Cardiac muscle cell (in vitro differentiated cells and primary cell): ENCODE data around the gene MC5R. TPM values are rescaled to one million over a fixed set of nuclear protein-coding genes. Genes with fewer than 3 reads are reported as not detected.
A peak's percentile ranks its signal among the peaks of the same experiment; 100 is the strongest.

Experiments
- DNase-seq, 2 donors: peaks; one replicate each; pipeline versions ENCODE4 v3.0.0 to v3.0.0-alpha.2; 2010 to 2017; ENCODE audit warnings: low read depth in 1 of 2, low spot score in 1 of 2
- H3K27ac ChIP-seq: fragments of 200-600 bp; sonication (generic); 2 replicates; pipeline ENCODE4 v1.5.1; 2016
- H3K27me3 ChIP-seq: fragments of 200-600 bp; sonication (generic); 2 replicates; pipeline ENCODE4 v1.6.0; 2016; ENCODE audit warnings: control low read depth
- H3K36me3 ChIP-seq: fragments of 200-600 bp; sonication (generic); 2 replicates; pipeline ENCODE4 v1.5.1; 2016; ENCODE audit warnings: control low read depth
- H3K4me1 ChIP-seq: fragments of 200-600 bp; sonication (generic); 2 replicates; pipeline ENCODE4 v1.8.1; 2017; ENCODE audit warnings: low read depth, mild to moderate bottlenecking, mixed run types
- H3K4me3 ChIP-seq: fragments of 200-600 bp; sonication (generic); 2 replicates; pipeline ENCODE4 v1.5.1; 2016; ENCODE audit warnings: mild to moderate bottlenecking
- H3K9me3 ChIP-seq: fragments of 200-600 bp; sonication (generic); 2 replicates; pipeline ENCODE4 v1.5.1; 2017; ENCODE audit warnings: low read depth, mild to moderate bottlenecking, control low read depth
- polyA plus RNA-seq: library from polyadenylated mRNA; unstranded; fragments of >200 nt; fragmentation: Nextera tagmentation; extraction: Ambion mirVana; gene quantifications from 2 replicates; pipeline ENCODE4 v1.2.1, GENCODE V29; 2016
- total RNA-seq: library from RNA; depleted of rRNA; stranded (reverse); fragments of >200 nt; gene quantifications from 2 replicates; pipeline ENCODE4 v1.2.3, GENCODE V29; 2016
- TF ChIP-seq, protein P1 (sequence below): IDR thresholded peaks from 2 replicates; pipeline ENCODE4 v1.5.1; 2012; ENCODE audit warnings: low read depth, mild to moderate bottlenecking, low read length

The MC5R gene
- not detected in 2 replicates for total RNA-seq
- not detected in 2 replicates for polyA plus RNA-seq

DNA sequence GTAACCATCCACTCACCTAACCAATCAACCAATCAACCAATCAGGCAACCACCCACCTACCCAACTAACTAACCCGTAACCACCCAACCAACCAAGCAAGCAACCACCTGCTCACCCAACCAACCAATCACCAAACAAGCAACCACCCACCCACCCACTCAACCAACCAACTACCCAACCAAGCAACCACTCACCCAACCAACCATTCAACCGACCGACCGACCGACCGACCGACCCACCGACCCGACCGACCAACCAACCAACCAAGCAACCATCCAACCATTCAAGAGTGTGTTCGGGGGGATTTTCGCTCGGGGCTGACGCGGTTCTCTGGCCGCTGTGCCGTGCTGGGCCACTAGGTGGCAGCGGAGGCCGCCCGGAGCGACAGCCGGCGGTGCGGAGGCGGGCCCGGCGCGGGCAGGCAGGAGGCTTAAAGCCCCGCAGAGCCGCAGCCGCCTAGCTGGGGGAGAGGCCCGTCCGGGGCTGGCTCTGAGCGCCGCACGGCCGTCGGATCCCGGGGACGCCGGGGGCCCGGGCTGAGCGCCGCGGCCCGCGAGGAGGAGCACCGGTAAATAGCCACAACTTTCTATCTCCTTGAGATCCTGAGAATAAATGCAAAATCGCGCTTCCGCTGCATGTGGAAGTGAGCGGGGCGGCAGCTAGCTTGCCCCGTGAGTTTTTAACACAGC, at the start of gene MC5R:
MC5R (plus strand) TSS at position 443 of the 689 bp plus-strand sequence. CDS start 1,617 bp downstream, outside the sequence.
- H3K4me1 ChIP-seq = no peaks in the 10 kb centered on the region
- peak within 1 kb of the TSS; percentile 26 for H3K4me3 ChIP-seq
- peaks cover 33% of the 10 kb centered on the region for H3K27me3 ChIP-seq
- no peak within 1 kb of the TSS for H3K27ac ChIP-seq
- TF ChIP-seq, protein P1, sequence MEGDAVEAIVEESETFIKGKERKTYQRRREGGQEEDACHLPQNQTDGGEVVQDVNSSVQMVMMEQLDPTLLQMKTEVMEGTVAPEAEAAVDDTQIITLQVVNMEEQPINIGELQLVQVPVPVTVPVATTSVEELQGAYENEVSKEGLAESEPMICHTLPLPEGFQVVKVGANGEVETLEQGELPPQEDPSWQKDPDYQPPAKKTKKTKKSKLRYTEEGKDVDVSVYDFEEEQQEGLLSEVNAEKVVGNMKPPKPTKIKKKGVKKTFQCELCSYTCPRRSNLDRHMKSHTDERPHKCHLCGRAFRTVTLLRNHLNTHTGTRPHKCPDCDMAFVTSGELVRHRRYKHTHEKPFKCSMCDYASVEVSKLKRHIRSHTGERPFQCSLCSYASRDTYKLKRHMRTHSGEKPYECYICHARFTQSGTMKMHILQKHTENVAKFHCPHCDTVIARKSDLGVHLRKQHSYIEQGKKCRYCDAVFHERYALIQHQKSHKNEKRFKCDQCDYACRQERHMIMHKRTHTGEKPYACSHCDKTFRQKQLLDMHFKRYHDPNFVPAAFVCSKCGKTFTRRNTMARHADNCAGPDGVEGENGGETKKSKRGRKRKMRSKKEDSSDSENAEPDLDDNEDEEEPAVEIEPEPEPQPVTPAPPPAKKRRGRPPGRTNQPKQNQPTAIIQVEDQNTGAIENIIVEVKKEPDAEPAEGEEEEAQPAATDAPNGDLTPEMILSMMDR = peak; percentile 77
- H3K36me3 ChIP-seq = no peaks in the 10 kb centered on the region
- no peaks in the 10 kb centered on the region for H3K9me3 ChIP-seq
- DNase-seq = peak; percentile 56 to 84

DNA sequence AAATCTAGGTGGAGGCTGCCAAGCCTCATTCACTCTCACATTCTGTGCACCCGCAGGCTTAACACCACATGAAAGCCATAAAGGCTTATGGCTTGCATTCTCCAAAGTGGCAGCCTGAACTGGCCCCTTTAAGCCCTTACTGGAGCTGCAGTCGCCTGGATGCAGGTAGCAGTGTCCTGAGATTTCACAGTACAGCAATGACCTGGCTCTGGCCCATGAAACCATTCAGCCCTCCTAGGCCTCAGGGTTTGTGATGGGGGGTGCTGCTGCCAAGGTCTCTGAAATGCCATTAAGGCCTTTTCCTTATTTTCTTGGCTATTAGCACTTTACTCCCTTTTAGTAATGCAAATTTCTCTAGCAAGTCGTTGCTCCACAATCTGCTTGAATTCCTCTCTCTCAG, 48.9 kb upstream of the MC5R start:
- no peak overlapping the region for H3K27ac ChIP-seq
- H3K4me3 ChIP-seq = no peak overlapping the region
- TF ChIP-seq, protein P1 = no peak
- DNase-seq = no peak
- H3K27me3 ChIP-seq = no peaks in the 10 kb centered on the region
- no peaks in the 10 kb centered on the region for H3K4me1 ChIP-seq
- no peaks in the 10 kb centered on the region for H3K9me3 ChIP-seq
- no peaks in the 10 kb centered on the region for H3K36me3 ChIP-seq

DNA sequence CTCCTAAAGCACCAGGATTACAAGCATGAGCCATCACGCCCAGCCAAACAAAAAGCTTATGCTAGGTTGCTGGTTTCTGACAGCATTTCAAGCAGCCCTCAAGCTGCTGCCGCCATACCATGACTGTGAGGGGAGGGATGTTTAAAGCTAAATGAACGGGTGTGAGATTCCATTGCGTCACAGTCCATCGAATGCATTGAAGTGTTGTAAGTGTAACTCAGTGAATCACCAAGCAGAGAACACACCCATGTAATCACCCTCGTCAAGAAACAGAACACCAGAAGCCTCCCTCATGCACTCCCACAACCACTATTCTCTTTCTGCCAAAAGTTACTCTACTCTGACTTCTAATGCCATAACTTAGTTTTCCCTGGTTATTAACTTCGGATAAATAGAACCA, 32.8 kb upstream of the MC5R start:
- TF ChIP-seq, protein P1 = no peak
- no peak for DNase-seq
- Histone ChIP-seq H3K4me1 (no peaks in the 10 kb centered on the region), H3K36me3 (no peaks in the 10 kb centered on the region), H3K4me3 (no peak overlapping the region), H3K9me3 (no peaks in the 10 kb centered on the region), H3K27ac (no peak overlapping the region), H3K27me3 (no peaks in the 10 kb centered on the region)

DNA sequence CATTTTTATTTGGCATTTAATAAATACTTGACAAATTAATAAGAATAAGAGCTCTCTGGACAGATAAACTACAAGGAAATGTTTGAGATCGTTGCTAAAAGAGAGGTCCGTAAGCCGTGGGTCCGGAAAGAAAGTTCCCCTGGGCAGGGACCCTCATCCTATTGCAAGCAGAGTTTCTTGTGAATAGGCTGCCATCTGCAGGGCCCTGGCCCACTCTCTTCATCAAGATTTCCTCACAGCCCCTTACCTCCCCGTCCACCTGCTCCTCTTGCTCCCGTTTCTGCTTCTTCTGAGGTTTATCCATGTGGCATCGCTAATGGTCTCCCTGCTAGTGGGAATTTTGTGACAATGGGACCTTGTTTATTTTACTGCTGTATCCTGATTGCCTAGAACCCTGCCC, 30.1 kb upstream of the MC5R start:
- H3K9me3 ChIP-seq = no peaks in the 10 kb centered on the region
- H3K27ac ChIP-seq = no peak overlapping the region
- no peak for DNase-seq
- TF ChIP-seq, protein P1 = no peak
- H3K4me3 ChIP-seq = no peak overlapping the region
- H3K4me1 ChIP-seq = no peaks in the 10 kb centered on the region
- H3K36me3 ChIP-seq = no peaks in the 10 kb centered on the region
- H3K27me3 ChIP-seq = peaks cover 1% of the 10 kb centered on the region

DNA sequence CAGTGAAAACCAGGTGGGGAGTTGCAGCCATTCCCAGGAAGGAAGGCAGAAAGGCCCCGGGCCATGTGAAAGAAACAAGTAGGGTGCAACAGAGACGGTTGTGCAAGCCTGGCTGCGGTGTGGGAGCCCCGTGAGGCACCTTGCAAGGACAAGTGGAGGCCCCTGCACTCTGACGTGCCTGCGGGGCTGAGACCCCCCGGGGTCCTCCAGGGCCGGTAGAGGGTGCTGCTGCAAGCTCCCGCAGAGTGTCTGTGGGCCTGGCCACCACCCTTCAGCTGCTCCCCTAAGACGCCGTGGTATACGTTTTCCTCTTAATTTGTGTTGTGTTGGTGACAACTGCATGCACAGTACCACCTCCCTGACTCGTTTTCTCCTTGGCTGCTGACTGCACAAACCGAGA, 27.4 kb upstream of the MC5R start:
- H3K36me3 ChIP-seq = no peaks in the 10 kb centered on the region
- peaks cover 16% of the 10 kb centered on the region for H3K27me3 ChIP-seq
- DNase-seq = no peak
- TF ChIP-seq, protein P1 = no peak
- no peak overlapping the region for H3K27ac ChIP-seq
- H3K4me1 ChIP-seq = no peaks in the 10 kb centered on the region
- H3K4me3 ChIP-seq = no peak overlapping the region
- H3K9me3 ChIP-seq = no peaks in the 10 kb centered on the region
